ENCODE data around the gene AZIN2.

- TF ChIP-seq CTCF (IDR thresholded peaks at IDR 0.05) (no peak), POLR2AphosphoS5 (IDR thresholded peaks at IDR 0.05) (no peak), POLR2A (IDR thresholded peaks at IDR 0.05) (no peak)
Measured at GRCh38 chr1:33056426-33056825, 24.5 kb upstream of the AZIN2 start.
